Keratinocyte (primary cell): ENCODE measurements around the gene ACP2.

Experiments used
- EZH2 ChIP-seq: IDR thresholded peaks from one replicate; pipeline ENCODE4 v1.6.1; 2012; ENCODE audit warnings: inconsistent platforms, mild to moderate bottlenecking, low read length, moderate library complexity
- TF ChIP-seq, protein P1 (sequence below), 3 experiments: IDR thresholded peaks in 1 of 3; conservative IDR thresholded peaks in 1 of 3; optimal IDR thresholded peaks in 1 of 3; 2 replicates in 2 of 3; 3 replicates in 1 of 3; pipeline versions ENCODE3 to v1.5.1; 2011; ENCODE audit warnings: low read length in 3 of 3, mild to moderate bottlenecking in 3 of 3, moderate library complexity in 2 of 3, control low read depth in 1 of 3, inconsistent platforms in 1 of 3; ENCODE audit not compliant: insufficient read depth in 2 of 3; ENCODE audit errors: extremely low read depth in 1 of 3

DNA sequence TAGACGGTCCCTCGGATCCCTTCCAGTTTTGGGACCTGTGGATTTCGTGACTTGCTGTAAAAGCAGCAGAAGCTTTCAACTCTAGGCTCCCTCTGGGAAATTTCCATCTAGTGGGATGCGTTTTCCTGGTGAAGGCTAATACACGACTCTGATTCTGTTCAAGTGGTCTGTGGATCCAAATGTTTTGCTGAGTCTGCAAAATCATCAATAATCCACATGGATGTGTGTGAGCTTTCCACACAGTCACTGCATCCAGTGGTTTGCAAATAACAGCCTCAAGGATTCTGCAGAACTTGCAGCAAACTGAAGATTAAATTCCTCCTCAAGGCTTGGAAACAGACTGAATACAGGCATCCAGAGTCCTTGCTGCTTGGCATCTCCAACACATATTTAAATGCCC, 46.0 kb downstream of the ACP2 start:
- no peak for TF ChIP-seq EZH2
- TF ChIP-seq, protein P1, sequence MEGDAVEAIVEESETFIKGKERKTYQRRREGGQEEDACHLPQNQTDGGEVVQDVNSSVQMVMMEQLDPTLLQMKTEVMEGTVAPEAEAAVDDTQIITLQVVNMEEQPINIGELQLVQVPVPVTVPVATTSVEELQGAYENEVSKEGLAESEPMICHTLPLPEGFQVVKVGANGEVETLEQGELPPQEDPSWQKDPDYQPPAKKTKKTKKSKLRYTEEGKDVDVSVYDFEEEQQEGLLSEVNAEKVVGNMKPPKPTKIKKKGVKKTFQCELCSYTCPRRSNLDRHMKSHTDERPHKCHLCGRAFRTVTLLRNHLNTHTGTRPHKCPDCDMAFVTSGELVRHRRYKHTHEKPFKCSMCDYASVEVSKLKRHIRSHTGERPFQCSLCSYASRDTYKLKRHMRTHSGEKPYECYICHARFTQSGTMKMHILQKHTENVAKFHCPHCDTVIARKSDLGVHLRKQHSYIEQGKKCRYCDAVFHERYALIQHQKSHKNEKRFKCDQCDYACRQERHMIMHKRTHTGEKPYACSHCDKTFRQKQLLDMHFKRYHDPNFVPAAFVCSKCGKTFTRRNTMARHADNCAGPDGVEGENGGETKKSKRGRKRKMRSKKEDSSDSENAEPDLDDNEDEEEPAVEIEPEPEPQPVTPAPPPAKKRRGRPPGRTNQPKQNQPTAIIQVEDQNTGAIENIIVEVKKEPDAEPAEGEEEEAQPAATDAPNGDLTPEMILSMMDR (optimal IDR thresholded peaks at IDR 0.05 in 1 of 3, IDR thresholded peaks at IDR 0.05 in 1 of 3, conservative IDR thresholded peaks at IDR 0.05 in 1 of 3; ENCODE audit: extremely low read depth in 1 of 3, insufficient read depth in 2 of 3, low read length in 3 of 3) = no peak
